ENCODE data around the gene SRR. TPM values are rescaled to one million over a fixed set of nuclear protein-coding genes. Genes with fewer than 3 reads are reported as not detected.

The SRR gene
- total RNA-seq, 1 experiment from 2014 or later = 5.6 TPM

DNA sequence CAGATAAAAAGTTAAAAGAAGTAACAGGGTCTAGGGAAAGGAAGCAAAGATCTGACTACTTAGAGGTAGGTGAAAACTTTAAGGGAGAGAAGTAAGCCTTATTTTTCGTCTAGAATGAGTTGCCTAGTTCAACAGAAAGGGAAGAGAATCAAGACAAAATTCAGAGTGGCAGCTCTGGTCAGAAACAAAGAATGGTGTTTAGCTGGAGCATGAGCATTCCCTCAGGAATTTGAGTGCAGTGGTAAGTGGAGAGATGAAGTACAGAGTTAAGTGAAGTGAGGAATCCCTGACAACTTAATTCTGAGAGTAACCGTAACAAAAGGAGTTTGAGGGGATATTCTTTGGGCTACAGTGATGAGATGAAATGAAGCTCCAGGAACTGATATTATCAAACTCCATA is 11.7 kb upstream of the SRR start:
- H3K4me2 ChIP-seq (ENCODE audit: insufficient read depth, insufficient read length, low read length) = no peak overlapping the region
- H3K9ac ChIP-seq (ENCODE audit: extremely low read depth, insufficient read length, low read length) = no peak overlapping the region
- peaks cover 2% of the 10 kb centered on the region for H4K20me1 ChIP-seq (ENCODE audit: control insufficient read depth, insufficient read depth, insufficient read length)
- no peak overlapping the region for H4K5ac ChIP-seq (ENCODE audit: insufficient read length, low read depth, low read length)
- H3K27me3 Mint-ChIP-seq (ENCODE audit: low read depth) = no peaks in the 10 kb centered on the region
- H2BK120ac ChIP-seq (ENCODE audit: low read depth, low read length, poor library complexity, severe bottlenecking) = no peak overlapping the region
- H3K56ac ChIP-seq (ENCODE audit: insufficient read length, low read depth, low read length) = no peak overlapping the region
- no peaks in the 10 kb centered on the region for H3K4me1 ChIP-seq (ENCODE audit: insufficient read depth, low read length)
- H3K9me3 Mint-ChIP-seq = no peaks in the 10 kb centered on the region
- H3K27ac Mint-ChIP-seq = no peak overlapping the region
- no peak overlapping the region for H3K27ac ChIP-seq (ENCODE audit: insufficient read length, low read depth, low read length)
- no peak overlapping the region for H2BK12ac ChIP-seq (ENCODE audit: insufficient read length, low read depth, low read length)
- H3K4ac ChIP-seq (ENCODE audit: low read depth, low read length) = no peak overlapping the region
- H3K79me2 ChIP-seq (ENCODE audit: insufficient read depth, low read length) = no peaks in the 10 kb centered on the region
- no peaks in the 10 kb centered on the region for H3K23me2 ChIP-seq (ENCODE audit: insufficient read length, low read depth, low read length, poor library complexity, severe bottlenecking)
- no peak overlapping the region for H4K8ac ChIP-seq (replicated peaks; ENCODE audit: insufficient read length, low read depth, low read length)
- H2BK20ac ChIP-seq (ENCODE audit: low read depth, low read length, poor library complexity, severe bottlenecking) = no peak overlapping the region
- H4K91ac ChIP-seq (ENCODE audit: insufficient read length, low read depth, low read length) = no peak overlapping the region
- H3K18ac ChIP-seq (ENCODE audit: insufficient read length, low read depth, low read length) = no peak overlapping the region
- no peaks in the 10 kb centered on the region for H3K27me3 ChIP-seq (ENCODE audit: insufficient read depth, low read length)
- H3K23ac ChIP-seq (ENCODE audit: insufficient read length, low read depth, low read length) = no peak overlapping the region
- H2BK5ac ChIP-seq (ENCODE audit: insufficient read length, low read length) = no peak overlapping the region
- no peaks in the 10 kb centered on the region; a peak in 2 of 4 replicates for H3K4me1 Mint-ChIP-seq
- no peak overlapping the region for H3K14ac ChIP-seq (ENCODE audit: insufficient read depth, low read length)
- no peak for DNase-seq
- TF ChIP-seq, protein P1, sequence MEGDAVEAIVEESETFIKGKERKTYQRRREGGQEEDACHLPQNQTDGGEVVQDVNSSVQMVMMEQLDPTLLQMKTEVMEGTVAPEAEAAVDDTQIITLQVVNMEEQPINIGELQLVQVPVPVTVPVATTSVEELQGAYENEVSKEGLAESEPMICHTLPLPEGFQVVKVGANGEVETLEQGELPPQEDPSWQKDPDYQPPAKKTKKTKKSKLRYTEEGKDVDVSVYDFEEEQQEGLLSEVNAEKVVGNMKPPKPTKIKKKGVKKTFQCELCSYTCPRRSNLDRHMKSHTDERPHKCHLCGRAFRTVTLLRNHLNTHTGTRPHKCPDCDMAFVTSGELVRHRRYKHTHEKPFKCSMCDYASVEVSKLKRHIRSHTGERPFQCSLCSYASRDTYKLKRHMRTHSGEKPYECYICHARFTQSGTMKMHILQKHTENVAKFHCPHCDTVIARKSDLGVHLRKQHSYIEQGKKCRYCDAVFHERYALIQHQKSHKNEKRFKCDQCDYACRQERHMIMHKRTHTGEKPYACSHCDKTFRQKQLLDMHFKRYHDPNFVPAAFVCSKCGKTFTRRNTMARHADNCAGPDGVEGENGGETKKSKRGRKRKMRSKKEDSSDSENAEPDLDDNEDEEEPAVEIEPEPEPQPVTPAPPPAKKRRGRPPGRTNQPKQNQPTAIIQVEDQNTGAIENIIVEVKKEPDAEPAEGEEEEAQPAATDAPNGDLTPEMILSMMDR (conservative IDR thresholded peaks at IDR 0.05) = no peak
- no peaks in the 10 kb centered on the region for H3K79me1 ChIP-seq (ENCODE audit: insufficient read depth, low read depth, low read length, poor library complexity, severe bottlenecking)
- H2AFZ ChIP-seq (ENCODE audit: low read length) = no peak overlapping the region
- WGBS (ENCODE audit: extremely low coverage, insufficient read length, low lambda C conversion rate) = no CpG with 5 or more reads among the region's 2 CpGs
- no peak overlapping the region for H2AK5ac ChIP-seq (ENCODE audit: insufficient read length, low read length)
- H3K36me3 Mint-ChIP-seq (ENCODE audit: insufficient read depth in 1 of 3, low read depth in 3 of 3) = peaks cover 30 to 83% (median 71%) of the 10 kb centered on the region in 3 experiments; a peak in 6 of 7 replicates
- no peak overlapping the region for H3T11ph ChIP-seq (ENCODE audit: low read length)
- no peak overlapping the region for H2BK15ac ChIP-seq (ENCODE audit: low read depth, low read length)
- H3K4me3 Mint-ChIP-seq = no peak overlapping the region
- H3K9me3 ChIP-seq (ENCODE audit: control insufficient read depth, low read depth, low read length) = no peaks in the 10 kb centered on the region

Measured in H9 (cell line).